ENCODE data around the gene KCNJ6.

- TF ChIP-seq POLR2A (IDR thresholded peaks at IDR 0.05; ENCODE audit: low read depth, low read length) (no peak), IRF3 (IDR thresholded peaks at IDR 0.05) (no peak), RAD21 (IDR thresholded peaks at IDR 0.05; ENCODE audit: insufficient read depth, low read depth, low read length) (no peak)
- TF ChIP-seq, protein P1, sequence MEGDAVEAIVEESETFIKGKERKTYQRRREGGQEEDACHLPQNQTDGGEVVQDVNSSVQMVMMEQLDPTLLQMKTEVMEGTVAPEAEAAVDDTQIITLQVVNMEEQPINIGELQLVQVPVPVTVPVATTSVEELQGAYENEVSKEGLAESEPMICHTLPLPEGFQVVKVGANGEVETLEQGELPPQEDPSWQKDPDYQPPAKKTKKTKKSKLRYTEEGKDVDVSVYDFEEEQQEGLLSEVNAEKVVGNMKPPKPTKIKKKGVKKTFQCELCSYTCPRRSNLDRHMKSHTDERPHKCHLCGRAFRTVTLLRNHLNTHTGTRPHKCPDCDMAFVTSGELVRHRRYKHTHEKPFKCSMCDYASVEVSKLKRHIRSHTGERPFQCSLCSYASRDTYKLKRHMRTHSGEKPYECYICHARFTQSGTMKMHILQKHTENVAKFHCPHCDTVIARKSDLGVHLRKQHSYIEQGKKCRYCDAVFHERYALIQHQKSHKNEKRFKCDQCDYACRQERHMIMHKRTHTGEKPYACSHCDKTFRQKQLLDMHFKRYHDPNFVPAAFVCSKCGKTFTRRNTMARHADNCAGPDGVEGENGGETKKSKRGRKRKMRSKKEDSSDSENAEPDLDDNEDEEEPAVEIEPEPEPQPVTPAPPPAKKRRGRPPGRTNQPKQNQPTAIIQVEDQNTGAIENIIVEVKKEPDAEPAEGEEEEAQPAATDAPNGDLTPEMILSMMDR (IDR thresholded peaks at IDR 0.05 in 2 of 3, conservative IDR thresholded peaks at IDR 0.05 in 1 of 3; ENCODE audit: control insufficient read depth in 2 of 3, extremely low read depth in 1 of 3, insufficient read depth in 1 of 3, low read depth in 3 of 3, low read length in 3 of 3), result no peak
Measured at GRCh38 chr21:37877888-37878684, 38.2 kb downstream of the KCNJ6 start.

All from GM12878 (cell line).